Activated CD8-positive, alpha-beta T cell treated with anti-CD3 and anti-CD28 coated beads for 36 hours (primary cell): ENCODE data around the gene DGAT2. TPM values are rescaled to one million over a fixed set of nuclear protein-coding genes. Genes with fewer than 3 reads are reported as not detected.

Experiments
- ATAC-seq: fragments of 200-7000 bp; cut with Tn5 transposase; one replicate; pipeline ENCODE4 v1.10.0; 2021; ENCODE audit warnings: mild to moderate bottlenecking, moderate library complexity
- CTCF ChIA-PET: fragments of 350-600 bp; sonication (Branson Sonifier 250); formaldehyde crosslinking; loops from one replicate; lab custom pipeline; 2021; ENCODE audit warnings: antibody characterized with exemption; lab: Charles Lee
- POLR2A ChIA-PET: fragments of 350-600 bp; sonication (Branson Sonifier 250); formaldehyde crosslinking; loops from one replicate; lab custom pipeline; 2021; ENCODE audit warnings: antibody characterized with exemption; lab: Charles Lee
- DNase-seq: peaks from one replicate; pipeline ENCODE4 v3.0.0-alpha.2; 2020
- H3K27ac Mint-ChIP-seq: one replicate; pipeline ENCODE4 v1.8.0; 2021; ENCODE audit warnings: mild to moderate bottlenecking, mixed read lengths
- H3K27me3 Mint-ChIP-seq: one replicate; pipeline ENCODE4 v1.8.0; 2021; ENCODE audit warnings: mixed read lengths
- H3K36me3 Mint-ChIP-seq: one replicate; pipeline ENCODE4 v1.8.0; 2021; ENCODE audit warnings: low read depth, mixed read lengths
- H3K4me1 Mint-ChIP-seq: one replicate; pipeline ENCODE4 v1.8.0; 2021; ENCODE audit warnings: low read depth, mixed read lengths
- H3K4me3 Mint-ChIP-seq: one replicate; pipeline ENCODE4 v1.8.0; 2021; ENCODE audit warnings: mild to moderate bottlenecking, moderate library complexity, mixed read lengths
- H3K9me3 Mint-ChIP-seq: one replicate; pipeline ENCODE4 v1.8.0; 2021; ENCODE audit warnings: mixed read lengths
- intact Hi-C: fragments of 100-400 bp; cut with micrococcal nuclease; formaldehyde crosslinking; loops from one replicate; pipeline ENCODE4 v1.10.0; 2022
- total RNA-seq, 2 experiments: library from RNA; stranded (reverse); gene quantifications; one replicate each; pipeline ENCODE4 v1.2.3, GENCODE V29; 2021
- TF ChIP-seq, protein P1 (sequence below): fragments of 200-600 bp; IDR thresholded peaks from one replicate; pipeline ENCODE4 v1.8.0; 2022; ENCODE audit warnings: antibody characterized with exemption, mild to moderate bottlenecking

The DGAT2 gene
- total RNA-seq, 2 experiments from 2014 or later = 1.7 to 1.8 TPM

DNA sequence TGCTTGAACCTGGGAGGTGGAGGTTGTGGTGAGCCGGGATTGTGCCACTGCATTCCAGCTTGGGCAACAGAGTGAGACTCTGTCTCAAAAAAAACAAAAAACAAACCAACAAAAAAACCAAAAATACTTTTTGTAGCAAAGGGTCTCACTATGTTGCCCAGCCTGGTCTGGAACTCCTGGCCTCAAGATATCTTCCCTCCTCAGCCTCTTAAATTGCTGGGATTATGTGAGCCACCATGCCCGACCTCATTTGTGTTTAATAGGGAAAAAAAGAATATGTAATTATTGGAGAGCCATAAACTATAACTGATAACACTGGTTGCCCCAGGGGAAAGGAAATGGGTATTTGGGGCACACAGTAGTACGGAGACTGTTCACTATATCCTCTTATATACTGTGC is 66.2 kb downstream of the DGAT2 start:
- Mint-ChIP-seq H3K4me3 (no peak overlapping the region), H3K4me1 (peaks cover 7% of the 10 kb centered on the region), H3K27ac (no peak overlapping the region), H3K27me3 (no peaks in the 10 kb centered on the region), H3K9me3 (no peaks in the 10 kb centered on the region), H3K36me3 (peaks cover 7% of the 10 kb centered on the region)
- ChIA-PET POLR2A (no interaction called here), CTCF (no interaction called here)
- TF ChIP-seq, protein P1, sequence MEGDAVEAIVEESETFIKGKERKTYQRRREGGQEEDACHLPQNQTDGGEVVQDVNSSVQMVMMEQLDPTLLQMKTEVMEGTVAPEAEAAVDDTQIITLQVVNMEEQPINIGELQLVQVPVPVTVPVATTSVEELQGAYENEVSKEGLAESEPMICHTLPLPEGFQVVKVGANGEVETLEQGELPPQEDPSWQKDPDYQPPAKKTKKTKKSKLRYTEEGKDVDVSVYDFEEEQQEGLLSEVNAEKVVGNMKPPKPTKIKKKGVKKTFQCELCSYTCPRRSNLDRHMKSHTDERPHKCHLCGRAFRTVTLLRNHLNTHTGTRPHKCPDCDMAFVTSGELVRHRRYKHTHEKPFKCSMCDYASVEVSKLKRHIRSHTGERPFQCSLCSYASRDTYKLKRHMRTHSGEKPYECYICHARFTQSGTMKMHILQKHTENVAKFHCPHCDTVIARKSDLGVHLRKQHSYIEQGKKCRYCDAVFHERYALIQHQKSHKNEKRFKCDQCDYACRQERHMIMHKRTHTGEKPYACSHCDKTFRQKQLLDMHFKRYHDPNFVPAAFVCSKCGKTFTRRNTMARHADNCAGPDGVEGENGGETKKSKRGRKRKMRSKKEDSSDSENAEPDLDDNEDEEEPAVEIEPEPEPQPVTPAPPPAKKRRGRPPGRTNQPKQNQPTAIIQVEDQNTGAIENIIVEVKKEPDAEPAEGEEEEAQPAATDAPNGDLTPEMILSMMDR = no peak
- intact Hi-C loops = no loop called here
- ATAC-seq (no peak), DNase-seq (no peak)

GRCh38 chr11:75836417-75836816 is 67.8 kb downstream of the DGAT2 start:
- ATAC-seq = no peak
- Mint-ChIP-seq H3K4me3 (no peak overlapping the region), H3K4me1 (peaks cover 9% of the 10 kb centered on the region), H3K27me3 (no peaks in the 10 kb centered on the region), H3K9me3 (no peaks in the 10 kb centered on the region), H3K36me3 (peaks cover 3% of the 10 kb centered on the region), H3K27ac (no peak overlapping the region)
- CTCF ChIA-PET = interaction anchor here (1.1 to 1.4 kb wide), 2 partner anchors 31 to 33 kb away, joined by 3 read pairs; no protein-coding TSS in a partner anchor
- DNase-seq = no peak
- POLR2A ChIA-PET = interaction anchor here (1.4 kb wide), 1 partner anchor 26 kb away, joined by 3 read pairs; no protein-coding TSS in a partner anchor
- TF ChIP-seq, protein P1 = no peak
- intact Hi-C loops = no loop called here

DNA sequence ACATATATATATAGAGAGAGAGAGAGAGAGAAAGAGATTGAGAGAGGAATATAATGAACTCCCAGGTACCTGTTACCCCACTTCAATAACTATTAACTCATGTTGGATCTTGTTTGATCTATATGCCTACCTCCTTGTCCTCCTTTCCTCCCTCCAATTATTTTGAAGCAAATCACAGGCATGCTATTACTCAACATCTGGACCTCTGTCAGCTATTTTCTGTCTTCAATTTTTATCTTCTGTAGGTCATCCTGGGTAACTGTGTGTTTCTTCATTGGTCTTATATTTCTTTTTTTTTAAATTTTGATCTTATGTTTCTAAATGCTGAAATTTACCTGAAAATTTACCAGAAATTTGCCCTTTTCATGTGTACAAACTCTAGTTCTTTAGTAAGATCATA is 71.3 kb downstream of the DGAT2 start:
- Mint-ChIP-seq H3K4me1 (peaks cover 11% of the 10 kb centered on the region), H3K27me3 (no peaks in the 10 kb centered on the region), H3K27ac (no peak overlapping the region), H3K4me3 (no peak overlapping the region), H3K36me3 (peaks cover 3% of the 10 kb centered on the region), H3K9me3 (no peaks in the 10 kb centered on the region)
- ChIA-PET CTCF (interaction anchor here (2.0 kb wide), 1 partner anchor 312 kb away, joined by 8 read pairs; no protein-coding TSS in a partner anchor), POLR2A (no interaction called here)
- intact Hi-C loops = no loop called here
- ATAC-seq (no peak), DNase-seq (no peak)
- TF ChIP-seq, protein P1 = no peak

DNA sequence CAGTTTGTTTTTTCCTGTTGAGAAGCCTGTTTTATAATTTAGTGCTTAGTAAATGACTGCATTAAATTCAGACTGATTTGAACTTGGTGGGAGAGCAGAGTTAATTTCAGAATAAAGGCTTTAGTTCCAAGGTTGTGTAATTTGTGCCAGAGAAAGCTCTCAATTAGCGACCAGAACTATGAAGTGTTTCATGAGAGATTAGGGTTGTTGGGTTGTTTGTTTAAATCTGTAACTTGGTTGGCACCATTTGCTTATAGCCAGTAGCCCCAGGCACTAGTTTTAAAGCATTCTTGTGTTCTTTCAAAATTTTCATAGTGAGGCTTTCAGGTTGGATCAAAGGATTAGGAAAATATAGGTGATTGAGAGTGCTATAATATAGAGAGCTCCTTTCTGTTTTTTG is 71.9 kb downstream of the DGAT2 start:
- TF ChIP-seq, protein P1 = no peak
- no peak for DNase-seq
- peaks cover 3% of the 10 kb centered on the region for H3K36me3 Mint-ChIP-seq
- no peak overlapping the region for H3K27ac Mint-ChIP-seq
- ChIA-PET POLR2A (interaction anchor here (0.7 kb wide), 1 partner anchor 41 kb away, joined by 3 read pairs; no protein-coding TSS in a partner anchor), CTCF (interaction anchor here (1.1 to 2.0 kb wide), 2 partner anchors 37 to 312 kb away, joined by 3 to 8 read pairs; no protein-coding TSS in a partner anchor)
- H3K4me1 Mint-ChIP-seq = peaks cover 11% of the 10 kb centered on the region
- H3K4me3 Mint-ChIP-seq = no peak overlapping the region
- H3K9me3 Mint-ChIP-seq = no peaks in the 10 kb centered on the region
- H3K27me3 Mint-ChIP-seq = no peaks in the 10 kb centered on the region
- no peak for ATAC-seq
- intact Hi-C loops = no loop called here

- Mint-ChIP-seq H3K4me3 (no peak overlapping the region), H3K36me3 (peaks cover 3% of the 10 kb centered on the region), H3K27ac (no peak overlapping the region), H3K9me3 (no peaks in the 10 kb centered on the region), H3K27me3 (no peaks in the 10 kb centered on the region), H3K4me1 (peaks cover 7% of the 10 kb centered on the region)
- POLR2A ChIA-PET = no interaction called here
- TF ChIP-seq, protein P1 = no peak
- ATAC-seq = no peak
- CTCF ChIA-PET = interaction anchor here (1.1 kb wide), 1 partner anchor 38 kb away, joined by 3 read pairs; no protein-coding TSS in a partner anchor
- DNase-seq = no peak
- intact Hi-C loops = no loop called here
Observed at GRCh38 chr11:75841739-75842138, 73.2 kb downstream of the DGAT2 start.
